Skeletal muscle tissue (tissue), 4 donors: ENCODE results near the gene CDX1. TPM values are rescaled to one million over a fixed set of nuclear protein-coding genes. Genes with fewer than 3 reads are reported as not detected.
A peak's percentile ranks its signal among the peaks of the same experiment; 100 is the strongest.
"Not testable (repeated sequence)": the region's sequence is repeated elsewhere in the genome, so short reads cannot be mapped to it uniquely, and the experiment has no call there.

ENCODE experiments used
- H3K27ac ChIP-seq: one replicate; pipeline ENCODE4 v1.7.0; 2013; ENCODE audit warnings: mild to moderate bottlenecking, low read depth, low read length, inconsistent platforms
- H3K27me3 ChIP-seq, 3 donors: one replicate each; pipeline ENCODE4 v1.7.0; 2013; ENCODE audit warnings: low read length in 3 of 3; ENCODE audit not compliant: control insufficient read depth in 3 of 3, insufficient read depth in 3 of 3
- H3K36me3 ChIP-seq, 3 donors: one replicate each; pipeline ENCODE4 v1.7.0; 2013; ENCODE audit warnings: low read length in 3 of 3; ENCODE audit not compliant: control insufficient read depth in 3 of 3, insufficient read depth in 3 of 3
- H3K4me1 ChIP-seq, 3 donors: one replicate each; pipeline ENCODE4 v1.7.0; 2013; ENCODE audit warnings: low read length in 3 of 3, mild to moderate bottlenecking in 3 of 3; ENCODE audit not compliant: control insufficient read depth in 3 of 3, insufficient read depth in 3 of 3
- H3K4me3 ChIP-seq, 3 donors: one replicate each; pipeline ENCODE4 v1.7.0; 2013; ENCODE audit warnings: low read length in 3 of 3
- H3K9ac ChIP-seq, 3 donors: one replicate each; pipeline ENCODE4 v1.7.0; 2013; ENCODE audit warnings: low read length in 3 of 3, mild to moderate bottlenecking in 3 of 3, moderate library complexity in 2 of 3, low read depth in 1 of 3
- H3K9me3 ChIP-seq, 3 donors: one replicate each; pipeline ENCODE4 v1.7.0; 2013; ENCODE audit warnings: low read length in 3 of 3; ENCODE audit not compliant: control insufficient read depth in 3 of 3
- total RNA-seq: library from RNA; depleted of rRNA; stranded (reverse); fragments of >200 nt; gene quantifications from one replicate; pipeline ENCODE4 v1.2.3, GENCODE V29; 2014
- donor health status: Osteomylitis.

Gene CDX1
- total RNA-seq, 1 donor from 2014 or later: not detected

DNA sequence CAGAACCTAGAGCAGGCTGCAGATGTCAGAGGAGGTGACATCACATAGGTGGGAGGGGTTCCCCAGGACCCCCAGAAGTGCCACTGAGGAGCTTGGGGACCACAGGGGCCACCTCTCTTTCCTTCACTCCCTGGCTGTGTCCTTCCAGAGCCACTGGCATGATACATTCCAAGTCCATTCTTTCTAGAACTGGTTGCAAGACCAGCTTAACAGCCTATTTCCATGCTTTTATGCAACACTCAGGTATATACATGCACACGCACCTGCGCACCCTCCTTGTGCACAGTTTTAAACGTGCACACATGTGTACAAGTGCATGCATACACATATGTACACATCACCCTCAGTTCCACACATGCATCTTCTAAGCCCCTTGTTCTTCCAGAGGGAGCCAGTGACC lies 63.0 kb downstream of the CDX1 start:
- Histone ChIP-seq H3K36me3 (peaks cover 20 to 61% (median 30%) of the 10 kb centered on the region in 3 donors), H3K27me3 (no peaks in the 10 kb centered on the region), H3K4me3 (no peak overlapping the region), H3K9me3 (no peaks in the 10 kb centered on the region), H3K9ac (no peak overlapping the region), H3K27ac (no peak overlapping the region), H3K4me1 (peaks cover 2 to 6% (median 2%) of the 10 kb centered on the region in 3 donors)

DNA sequence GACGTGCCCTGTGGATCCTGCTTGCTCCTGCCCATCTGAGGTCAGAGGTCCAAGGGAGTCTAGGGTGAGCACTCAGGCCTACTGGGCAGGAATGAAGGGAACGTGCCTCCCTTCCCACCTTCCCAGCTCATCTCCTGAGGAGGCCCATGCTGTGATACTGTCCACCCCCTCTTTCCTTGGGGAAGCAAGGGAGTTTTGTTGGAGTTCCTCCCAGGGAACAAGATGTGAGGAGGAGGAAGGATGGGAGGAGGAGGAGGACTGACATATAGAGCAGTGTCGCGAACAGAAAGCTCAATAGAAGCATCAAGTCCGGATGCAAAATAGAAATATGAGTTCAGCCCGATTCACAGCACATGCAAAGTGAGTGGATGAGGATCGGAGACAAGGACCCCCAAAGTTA lies 64.3 kb downstream of the CDX1 start:
- peaks cover 2 to 6% (median 2%) of the 10 kb centered on the region in 3 donors for H3K4me1 ChIP-seq
- no peaks in the 10 kb centered on the region for H3K9me3 ChIP-seq
- peaks cover 24 to 64% (median 30%) of the 10 kb centered on the region in 3 donors for H3K36me3 ChIP-seq
- no peak overlapping the region for H3K4me3 ChIP-seq
- no peak overlapping the region for H3K27ac ChIP-seq
- H3K27me3 ChIP-seq: no peaks in the 10 kb centered on the region
- H3K9ac ChIP-seq: peak overlapping the region in 1 of 3 donors; percentile 20

DNA sequence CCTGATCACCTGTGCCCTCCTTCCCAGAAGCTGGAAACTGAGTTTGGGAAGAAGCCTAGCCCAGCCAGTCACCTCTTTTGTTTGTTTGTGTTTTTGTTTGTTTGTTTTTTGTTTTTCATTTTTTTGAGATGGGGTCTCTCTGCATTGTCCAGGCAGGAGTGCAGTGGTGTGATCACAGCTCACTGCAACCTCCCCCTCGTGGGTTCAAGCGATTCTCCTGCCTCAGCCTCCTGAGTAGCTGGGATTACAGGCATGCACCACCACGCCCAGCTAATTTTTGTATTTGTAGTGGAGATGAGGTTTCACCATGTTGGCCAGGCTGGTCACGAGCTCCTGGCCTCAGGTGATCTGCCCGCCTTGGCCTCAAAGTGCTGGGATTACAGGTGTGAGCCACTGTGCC lies 67.1 kb downstream of the CDX1 start:
- not testable (repeated sequence) for H3K27ac ChIP-seq, H3K9ac ChIP-seq, H3K4me3 ChIP-seq, H3K9me3 ChIP-seq, H3K27me3 ChIP-seq, H3K4me1 ChIP-seq
- H3K36me3 ChIP-seq: peaks cover 22 to 60% (median 29%) of the 10 kb centered on the region in 3 donors

Other genes starting within 250 kb of the CDX1 start
- not detected for gene PDE6A, start 222.0 kb upstream of the CDX1 start, total RNA-seq
- 14.6 TPM for gene SLC26A2, start 206.0 kb upstream of the CDX1 start, total RNA-seq
- 6.3 TPM for gene TIGD6, start 166.1 kb upstream of the CDX1 start, total RNA-seq
- gene HMGXB3, start 166.0 kb upstream of the CDX1 start, total RNA-seq: 14.1 TPM
- 31.3 TPM for gene CSF1R, start 80.2 kb upstream of the CDX1 start, total RNA-seq
- gene PDGFRB, start 10.9 kb upstream of the CDX1 start, total RNA-seq: 86.6 TPM
- gene SLC6A7, start 23.3 kb downstream of the CDX1 start, total RNA-seq: not detected
- 45.9 TPM for gene CAMK2A, start 123.0 kb downstream of the CDX1 start, total RNA-seq
- 9.9 TPM for gene ARSI, start 136.1 kb downstream of the CDX1 start, total RNA-seq
- 7.3 TPM for gene TCOF1, start 190.9 kb downstream of the CDX1 start, total RNA-seq
- gene CD74, start 246.1 kb downstream of the CDX1 start, total RNA-seq: 63.2 TPM